ENCODE measurements around the gene PPP6R1. TPM values are rescaled to one million over a fixed set of nuclear protein-coding genes. Genes with fewer than 3 reads are reported as not detected.

Gene PPP6R1
- total RNA-seq, 1 donor from 2014 or later = 82.3 TPM

DNA sequence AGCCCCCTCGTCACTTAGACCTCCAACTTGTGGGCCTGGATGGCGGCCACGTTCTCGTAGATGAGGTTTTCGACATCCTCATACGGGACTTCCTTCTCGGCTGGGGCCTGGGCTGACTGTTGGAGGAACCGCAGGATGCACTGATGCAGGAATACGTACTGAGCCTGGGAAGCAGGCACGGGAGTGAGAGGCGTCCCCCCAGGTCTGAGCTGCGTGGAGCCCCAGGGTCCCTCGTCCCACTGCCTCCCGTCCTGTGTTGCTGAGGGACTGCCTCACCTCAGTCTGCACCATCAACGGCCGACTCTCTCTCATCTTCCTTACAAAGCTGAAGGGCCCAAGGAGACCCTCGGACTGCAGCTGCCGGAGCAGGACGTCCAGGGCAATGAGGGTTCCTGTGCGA, 77.1 kb downstream of the PPP6R1 start:
- H3K27me3 Mint-ChIP-seq (ENCODE audit: unreplicated experiment) = peaks cover 17% of the 10 kb centered on the region
- H3K9me3 Mint-ChIP-seq (ENCODE audit: unreplicated experiment) = peaks cover 9% of the 10 kb centered on the region
- peaks cover 4% of the 10 kb centered on the region for H3K4me1 Mint-ChIP-seq (ENCODE audit: low read depth, unreplicated experiment)
- H3K27ac Mint-ChIP-seq (ENCODE audit: unreplicated experiment) = no peak overlapping the region
- H3K36me3 Mint-ChIP-seq (ENCODE audit: unreplicated experiment) = peaks cover 5% of the 10 kb centered on the region
- DNase-seq = no peak
- TF ChIP-seq, protein P1, sequence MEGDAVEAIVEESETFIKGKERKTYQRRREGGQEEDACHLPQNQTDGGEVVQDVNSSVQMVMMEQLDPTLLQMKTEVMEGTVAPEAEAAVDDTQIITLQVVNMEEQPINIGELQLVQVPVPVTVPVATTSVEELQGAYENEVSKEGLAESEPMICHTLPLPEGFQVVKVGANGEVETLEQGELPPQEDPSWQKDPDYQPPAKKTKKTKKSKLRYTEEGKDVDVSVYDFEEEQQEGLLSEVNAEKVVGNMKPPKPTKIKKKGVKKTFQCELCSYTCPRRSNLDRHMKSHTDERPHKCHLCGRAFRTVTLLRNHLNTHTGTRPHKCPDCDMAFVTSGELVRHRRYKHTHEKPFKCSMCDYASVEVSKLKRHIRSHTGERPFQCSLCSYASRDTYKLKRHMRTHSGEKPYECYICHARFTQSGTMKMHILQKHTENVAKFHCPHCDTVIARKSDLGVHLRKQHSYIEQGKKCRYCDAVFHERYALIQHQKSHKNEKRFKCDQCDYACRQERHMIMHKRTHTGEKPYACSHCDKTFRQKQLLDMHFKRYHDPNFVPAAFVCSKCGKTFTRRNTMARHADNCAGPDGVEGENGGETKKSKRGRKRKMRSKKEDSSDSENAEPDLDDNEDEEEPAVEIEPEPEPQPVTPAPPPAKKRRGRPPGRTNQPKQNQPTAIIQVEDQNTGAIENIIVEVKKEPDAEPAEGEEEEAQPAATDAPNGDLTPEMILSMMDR (IDR thresholded peaks at IDR 0.05; ENCODE audit: partially characterized antibody, unreplicated experiment) = no peak
- no peak overlapping the region for H3K4me3 Mint-ChIP-seq (ENCODE audit: unreplicated experiment)

Small RNA genes lying within 50 kb of the gene (microRNA-seq; reads per million reads assigned to microRNA genes)
- gene MIR6802 (ENCODE audit: unreplicated experiment) = 3.6 reads per million, percentile 26 among the genes with 10 or more reads in this experiment
- 7.6 reads per million, percentile 41 among the genes with 10 or more reads in this experiment for gene MIR6803 (ENCODE audit: unreplicated experiment)
- gene MIR6804 (ENCODE audit: unreplicated experiment) = 12.1 reads per million, percentile 53 among the genes with 10 or more reads in this experiment

Other genes starting within 250 kb of the PPP6R1 start
- gene GP6, start 220.8 kb downstream of the PPP6R1 start, total RNA-seq (ENCODE audit: unreplicated experiment) = 0.42 TPM
- gene RDH13, start 195.9 kb downstream of the PPP6R1 start, total RNA-seq (ENCODE audit: unreplicated experiment) = 17.9 TPM
- 114 TPM for gene EPS8L1, start 183.1 kb downstream of the PPP6R1 start, total RNA-seq (ENCODE audit: unreplicated experiment)
- gene PPP1R12C, start 141.4 kb downstream of the PPP6R1 start, total RNA-seq (ENCODE audit: unreplicated experiment) = 150 TPM
- gene TNNT1, start 109.8 kb downstream of the PPP6R1 start, total RNA-seq (ENCODE audit: unreplicated experiment) = 19.3 TPM
- gene TNNI3, start 101.3 kb downstream of the PPP6R1 start, total RNA-seq (ENCODE audit: unreplicated experiment) = 3.3 TPM
- 2.4 TPM for gene DNAAF3, start 92.4 kb downstream of the PPP6R1 start, total RNA-seq (ENCODE audit: unreplicated experiment)
- gene SYT5, start 78.7 kb downstream of the PPP6R1 start, total RNA-seq (ENCODE audit: unreplicated experiment) = 23.7 TPM
- gene PTPRH, start 49.5 kb downstream of the PPP6R1 start, total RNA-seq (ENCODE audit: unreplicated experiment) = 7.4 TPM
- gene TMEM86B, start 30.3 kb downstream of the PPP6R1 start, total RNA-seq (ENCODE audit: unreplicated experiment) = 7.6 TPM
- gene HSPBP1, start 21.1 kb upstream of the PPP6R1 start, total RNA-seq (ENCODE audit: unreplicated experiment) = 41.5 TPM
- gene BRSK1, start 25.0 kb upstream of the PPP6R1 start, total RNA-seq (ENCODE audit: unreplicated experiment) = 223 TPM
- gene TMEM150B, start 66.3 kb upstream of the PPP6R1 start, total RNA-seq (ENCODE audit: unreplicated experiment) = not detected
- gene KMT5C, start 80.9 kb upstream of the PPP6R1 start, total RNA-seq (ENCODE audit: unreplicated experiment) = 105 TPM
- 2.8 TPM for gene COX6B2, start 95.7 kb upstream of the PPP6R1 start, total RNA-seq (ENCODE audit: unreplicated experiment)
- gene GARIN5B, start 104.2 kb upstream of the PPP6R1 start, total RNA-seq (ENCODE audit: unreplicated experiment) = 0.17 TPM
- 18.1 TPM for gene IL11, start 111.4 kb upstream of the PPP6R1 start, total RNA-seq (ENCODE audit: unreplicated experiment)
- gene TMEM190, start 117.8 kb upstream of the PPP6R1 start, total RNA-seq (ENCODE audit: unreplicated experiment) = 3.7 TPM
- gene TMEM238, start 125.3 kb upstream of the PPP6R1 start, total RNA-seq (ENCODE audit: unreplicated experiment) = 1.3 TPM
- gene RPL28, start 126.9 kb upstream of the PPP6R1 start, total RNA-seq (ENCODE audit: unreplicated experiment) = 1,087 TPM
- 235 TPM for gene UBE2S, start 148.8 kb upstream of the PPP6R1 start, total RNA-seq (ENCODE audit: unreplicated experiment)
- 3.2 TPM for gene SHISA7, start 184.3 kb upstream of the PPP6R1 start, total RNA-seq (ENCODE audit: unreplicated experiment)
- gene ISOC2, start 202.6 kb upstream of the PPP6R1 start, total RNA-seq (ENCODE audit: unreplicated experiment) = 24.9 TPM
- gene C19orf85, start 205.7 kb upstream of the PPP6R1 start, total RNA-seq (ENCODE audit: unreplicated experiment) = not detected
- gene ZNF628, start 217.6 kb upstream of the PPP6R1 start, total RNA-seq (ENCODE audit: unreplicated experiment) = 13.7 TPM
- 125 TPM for gene NAT14, start 226.2 kb upstream of the PPP6R1 start, total RNA-seq (ENCODE audit: unreplicated experiment)
- gene SSC5D, start 229.4 kb upstream of the PPP6R1 start, total RNA-seq (ENCODE audit: unreplicated experiment) = 7.6 TPM

All from glutamatergic neuron (in vitro differentiated cells).